DMS153 treated with DMSO at 0.1 percent for 48 hours (cell line): ENCODE measurements around the gene CCER1.
A peak's percentile ranks its signal among the peaks of the same experiment; 100 is the strongest.

Source experiments
- DNase-seq: peaks from one replicate; lab custom pipeline; 2025; ENCODE audit not compliant: unreplicated experiment; lab: John Stamatoyannopoulos, UW

Gene CCER1

DNA sequence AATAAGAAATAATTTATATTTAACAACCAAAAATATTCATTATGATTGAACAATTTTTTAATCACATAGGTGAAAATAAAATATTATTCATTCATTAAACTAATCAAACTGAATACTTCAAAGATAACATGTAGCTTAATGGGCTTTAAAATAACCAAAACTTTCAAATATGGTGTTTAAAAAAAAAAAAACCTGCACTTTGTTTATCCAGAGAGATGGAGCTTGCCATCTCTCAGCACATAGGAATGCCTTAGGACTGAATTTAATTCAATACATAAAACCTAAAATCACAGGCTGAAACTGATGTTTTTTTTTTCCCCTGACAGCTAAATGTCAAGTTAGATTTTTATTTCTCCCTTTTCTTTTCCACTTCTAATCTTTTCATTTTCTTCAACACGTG lies 14.4 kb upstream of the CCER1 start:
- no peak for DNase-seq

GRCh38 chr12:90965204-90965603 lies 10.2 kb upstream of the CCER1 start:
- DNase-seq = no peak

DNA sequence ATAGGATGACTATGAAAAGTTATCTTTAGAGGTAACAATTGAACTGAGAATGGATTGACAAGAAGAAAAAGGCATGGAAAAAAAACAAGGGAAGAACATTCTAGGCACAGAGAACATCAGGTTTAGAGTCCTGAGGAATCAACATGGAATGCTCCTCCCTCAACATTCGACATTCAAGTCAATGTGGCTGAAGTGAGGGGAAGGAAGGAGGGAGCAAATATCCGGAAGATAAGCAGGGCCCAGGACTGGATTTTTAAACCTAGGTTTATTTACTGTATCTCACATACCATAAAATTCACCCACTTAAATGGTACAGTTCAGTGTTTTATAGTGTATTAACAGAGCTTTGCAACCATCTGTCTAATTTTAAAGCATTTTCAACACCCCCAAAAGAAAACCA lies 9.6 kb upstream of the CCER1 start:
- DNase-seq = no peak

DNA sequence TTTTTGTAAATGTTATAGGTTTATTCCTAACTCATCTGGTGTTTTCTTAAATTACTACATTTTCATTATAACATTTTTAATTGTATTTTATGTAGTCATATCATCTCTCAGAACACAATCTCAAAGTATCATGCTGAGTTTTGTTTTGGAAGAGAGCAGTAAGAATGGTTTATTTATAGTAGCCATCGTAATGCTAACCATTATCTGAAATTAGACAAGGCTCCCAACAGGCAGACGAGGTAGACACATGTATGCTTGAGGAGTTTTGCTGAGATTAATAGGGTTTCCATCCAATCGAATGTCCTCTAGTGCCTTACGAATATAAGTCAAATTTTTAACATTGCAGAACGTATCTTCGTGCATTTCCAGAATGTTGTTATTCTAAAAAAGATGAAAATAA lies 9.0 kb upstream of the CCER1 start:
- no peak for DNase-seq

DNA sequence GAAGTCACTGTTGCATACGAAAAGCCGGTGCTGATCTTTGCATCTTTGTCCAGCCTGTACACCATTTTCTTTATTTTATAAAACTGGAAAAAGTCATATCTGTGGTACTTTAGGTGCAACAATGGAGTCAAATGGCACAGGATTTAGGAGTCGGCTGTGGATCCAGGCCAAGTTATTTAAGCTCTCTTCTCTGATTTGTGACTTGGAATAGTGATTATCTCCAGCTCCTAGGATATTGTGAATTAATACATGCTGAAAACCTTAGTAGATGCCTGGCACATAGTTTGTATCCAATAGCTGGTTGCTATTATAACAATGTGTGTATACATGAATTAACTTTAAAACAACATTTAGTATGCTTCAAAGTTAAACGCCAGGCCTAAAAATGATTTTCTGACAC lies 6.2 kb upstream of the CCER1 start:
- no peak for DNase-seq

- peak; percentile 40 for DNase-seq
These were observed 4.7 kb upstream of the CCER1 start for GRCh38 chr12:90959538-90960139.

GRCh38 chr12:90959032-90959431 lies 4.1 kb upstream of the CCER1 start:
- no peak for DNase-seq

GRCh38 chr12:90958347-90958746 lies 3.4 kb upstream of the CCER1 start:
- DNase-seq = no peak

DNA sequence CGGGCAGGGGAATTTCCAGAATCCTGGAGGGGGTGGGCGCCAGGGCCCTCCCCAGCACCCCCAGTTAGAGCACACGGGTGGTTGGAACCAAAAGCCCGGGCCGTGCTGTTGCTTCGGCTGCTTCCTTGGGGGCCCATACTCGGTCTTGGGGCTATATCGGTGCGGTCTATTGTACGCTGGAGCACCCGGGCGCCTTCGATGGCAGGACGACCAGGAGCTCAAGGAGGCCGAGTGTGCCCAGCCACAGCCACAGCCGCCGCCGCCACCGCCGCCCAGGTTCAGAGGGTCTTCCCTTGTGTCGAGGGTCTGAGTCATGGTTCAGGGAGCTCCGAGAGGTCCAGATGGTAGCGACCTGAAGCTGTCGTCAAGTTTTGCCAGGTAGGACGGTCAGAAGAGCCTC lies 548 bp downstream of the CCER1 start:
- DNase-seq = no peak

- DNase-seq = no peak
These were observed 987 bp downstream of the CCER1 start for GRCh38 chr12:90953956-90954421.

GRCh38 chr12:90951432-90952105 lies 3.4 kb downstream of the CCER1 start:
- no peak for DNase-seq

GRCh38 chr12:90947869-90948268 lies 7.1 kb downstream of the CCER1 start:
- no peak for DNase-seq

DNA sequence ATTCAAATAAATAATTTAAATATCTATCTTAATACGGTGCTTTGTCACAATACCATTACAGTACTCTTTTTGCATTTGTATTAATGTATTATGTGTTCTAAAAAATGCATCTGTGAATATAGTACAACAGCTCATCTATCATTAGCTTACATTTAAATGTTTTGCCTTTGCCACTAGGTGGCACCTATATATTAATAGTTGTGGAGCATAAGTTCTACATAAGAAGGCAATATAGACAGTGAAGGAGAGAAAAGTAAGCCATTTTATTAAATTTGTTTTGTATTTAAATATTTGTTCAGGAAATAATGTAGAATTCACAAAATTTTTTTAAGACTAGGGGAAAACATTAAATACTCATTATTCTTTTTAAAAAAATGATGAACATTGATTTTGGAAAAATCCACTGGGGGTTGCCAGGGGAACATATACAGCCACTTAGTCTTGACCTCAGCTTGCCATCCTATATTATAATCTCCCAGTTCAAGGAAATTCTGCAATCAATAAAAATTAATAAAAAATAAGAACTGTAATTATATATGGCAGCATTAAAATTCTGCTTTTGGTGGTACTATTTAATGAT lies 9.8 kb downstream of the CCER1 start:
- peak; percentile 20 for DNase-seq

- DNase-seq = no peak
These were observed 11.7 kb downstream of the CCER1 start for GRCh38 chr12:90943255-90943654.

- DNase-seq = peak; percentile 46
These were observed 14.0 kb downstream of the CCER1 start for GRCh38 chr12:90940872-90941499.

- no peak for DNase-seq
These were observed 15.6 kb downstream of the CCER1 start for GRCh38 chr12:90939382-90939781.

- DNase-seq = no peak
These were observed 16.5 kb downstream of the CCER1 start for GRCh38 chr12:90938451-90938850.

DNA sequence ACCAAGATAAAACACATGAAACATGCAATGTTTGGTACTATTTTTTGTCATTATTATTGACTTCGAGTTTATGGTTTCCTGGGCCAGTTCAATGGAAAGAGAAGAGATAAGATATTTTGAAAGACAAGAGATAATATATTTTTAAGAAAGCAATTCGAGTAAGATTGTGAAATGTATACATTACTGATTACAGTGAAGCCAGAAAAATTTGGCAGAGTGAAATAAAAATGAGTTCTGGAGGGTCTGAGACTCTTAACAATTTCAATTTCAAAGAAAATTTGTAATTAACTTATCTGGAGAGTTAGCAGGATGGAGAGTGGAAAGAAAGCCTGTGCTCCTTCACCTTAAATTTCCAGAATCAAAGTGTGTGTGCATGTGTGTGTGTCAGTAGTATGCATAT lies 17.3 kb downstream of the CCER1 start:
- DNase-seq = no peak

DNA sequence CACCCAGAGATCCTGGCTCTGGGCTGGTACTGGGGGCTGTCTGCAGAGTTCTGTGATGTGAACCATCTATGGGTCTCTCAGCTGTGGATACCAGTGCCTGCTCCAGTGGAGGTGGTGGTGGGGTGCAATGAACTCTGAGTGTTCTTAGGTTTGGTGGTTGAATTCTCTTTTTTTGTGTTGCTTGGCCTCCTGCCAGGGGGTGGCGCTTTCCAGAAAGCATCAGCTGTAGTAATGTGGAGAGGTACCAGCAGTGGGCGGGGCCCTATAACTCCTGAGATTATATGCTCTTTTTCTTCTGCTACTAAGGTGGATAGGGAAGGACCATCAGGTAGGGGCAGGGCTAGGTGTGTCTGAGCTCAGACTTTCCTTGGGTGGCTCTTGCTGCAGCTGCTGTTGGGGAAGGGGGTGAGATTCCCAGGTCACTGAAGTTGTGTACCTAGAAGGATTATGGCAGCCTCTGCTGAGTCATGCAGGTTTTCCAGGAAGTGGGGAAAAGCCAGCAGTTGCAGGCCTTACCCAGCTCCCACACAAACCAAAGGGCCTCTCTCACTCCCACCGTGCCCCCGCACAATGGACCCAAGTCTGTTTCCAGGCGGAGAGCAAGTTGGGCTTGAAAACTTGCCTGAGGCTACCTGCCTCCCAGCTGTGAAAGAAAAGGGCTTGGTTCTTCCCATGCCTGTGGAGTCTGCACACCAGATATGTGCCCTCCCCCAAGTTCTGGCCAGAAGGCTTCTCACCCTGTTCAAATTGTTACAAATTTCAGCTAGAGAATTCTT lies 18.6 kb downstream of the CCER1 start:
- no peak for DNase-seq

GRCh38 chr12:90925562-90925961 lies 29.4 kb downstream of the CCER1 start:
- DNase-seq = no peak

GRCh38 chr12:90924406-90924805 lies 30.6 kb downstream of the CCER1 start:
- DNase-seq = no peak
